GM21367 (cell line): ENCODE data around the gene SMIM20.

ENCODE experiments used
- ATAC-seq: cut with Tn5 transposase; IDR thresholded peaks from one replicate; pipeline ENCODE4 v1.9.1; 2021; ENCODE audit not compliant: unreplicated experiment

Gene SMIM20

GRCh38 chr4:25925486-25926201 lies 11.6 kb downstream of the SMIM20 start:
- ATAC-seq, result no peak

DNA sequence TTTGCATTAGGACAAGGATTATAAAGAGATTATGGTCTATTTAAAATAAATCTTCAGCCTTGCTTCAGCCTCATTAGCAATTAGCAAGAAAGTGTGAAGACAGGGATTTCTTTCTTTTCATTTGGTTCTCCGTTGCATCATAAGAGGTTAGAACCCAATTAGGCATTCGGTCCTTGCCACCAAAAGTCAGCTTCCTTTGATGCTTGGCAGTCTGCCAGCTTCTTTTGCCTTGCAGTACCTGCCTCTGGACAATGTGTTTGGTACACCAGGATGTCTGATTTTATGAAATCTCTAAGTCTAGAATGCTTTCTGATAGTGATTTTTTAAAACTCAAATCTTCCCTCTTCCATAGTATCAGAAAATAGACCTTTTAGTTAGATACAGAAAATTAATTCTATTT lies 12.4 kb downstream of the SMIM20 start:
- ATAC-seq, result no peak

DNA sequence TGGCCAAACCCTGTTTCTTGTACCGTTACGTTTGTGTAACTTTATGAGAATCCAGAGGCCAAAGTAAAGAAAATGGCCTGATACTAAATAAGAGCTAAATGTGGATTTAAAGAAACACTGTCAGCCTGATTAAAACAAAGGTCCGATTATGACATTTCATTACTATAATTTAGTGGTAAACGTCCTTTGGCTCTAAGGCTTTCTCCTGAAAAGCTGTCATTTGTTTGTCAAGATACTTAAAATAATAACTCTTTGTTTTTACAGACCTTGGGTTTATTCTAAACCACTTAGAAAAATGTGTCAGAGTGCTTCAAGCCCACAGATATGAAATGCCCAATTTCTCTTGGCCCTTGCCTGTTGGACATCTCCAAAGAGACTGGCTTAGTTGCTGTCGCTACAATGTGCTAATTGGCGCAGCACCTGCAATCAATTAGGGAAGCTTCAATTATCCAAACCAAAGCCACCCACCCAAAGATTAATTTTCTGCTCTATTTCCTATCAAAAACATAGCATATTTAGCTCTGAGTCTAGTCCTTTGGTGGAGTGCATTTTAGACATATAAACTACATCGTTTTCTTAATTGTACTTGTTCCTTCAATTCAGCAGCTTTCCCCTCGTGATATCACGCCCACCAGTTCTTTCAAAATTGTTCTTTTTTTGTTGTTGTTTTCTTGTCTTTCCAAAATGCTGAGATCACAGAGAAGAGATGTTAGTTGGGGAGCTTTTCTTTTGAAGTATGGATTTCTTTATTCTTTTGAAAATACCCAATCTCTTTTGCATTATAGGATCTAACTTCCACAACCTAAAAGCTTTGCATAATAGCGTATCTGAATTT lies 13.6 kb downstream of the SMIM20 start:
- no peak for ATAC-seq

GRCh38 chr4:25928379-25929297 lies 14.6 kb downstream of the SMIM20 start:
- ATAC-seq, result no peak

- no peak for ATAC-seq
Measured at GRCh38 chr4:25929298-25929686, 15.3 kb downstream of the SMIM20 start.

DNA sequence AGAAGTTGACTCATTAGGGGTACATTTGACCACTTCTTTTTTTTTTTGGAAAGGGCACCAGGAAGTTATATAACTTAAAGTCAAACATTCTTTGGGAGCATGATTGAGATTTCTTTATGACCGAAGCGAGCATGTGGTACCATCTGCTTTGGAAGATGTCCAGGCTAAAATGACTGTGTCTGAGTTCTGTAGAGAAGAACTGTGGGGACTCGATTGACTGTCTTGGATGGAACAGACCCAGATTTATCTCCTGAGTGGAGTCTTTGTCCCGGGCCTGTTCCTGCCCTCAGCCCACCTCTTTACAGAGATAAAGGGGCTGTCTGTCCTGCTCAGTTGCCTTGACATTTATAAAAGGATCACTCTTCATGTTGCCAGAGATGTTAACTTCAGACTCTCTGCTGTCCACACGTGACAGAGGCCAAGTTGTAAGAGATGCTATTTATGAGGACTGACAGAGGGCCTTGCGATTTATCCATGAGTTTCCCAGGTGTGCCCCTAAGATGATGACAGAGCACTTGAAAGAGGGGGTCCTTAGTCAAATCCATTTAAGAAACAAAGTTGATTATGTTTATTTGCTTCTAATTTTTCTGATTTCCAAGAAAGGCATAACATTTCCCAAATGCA lies 16.8 kb downstream of the SMIM20 start:
- no peak for ATAC-seq

DNA sequence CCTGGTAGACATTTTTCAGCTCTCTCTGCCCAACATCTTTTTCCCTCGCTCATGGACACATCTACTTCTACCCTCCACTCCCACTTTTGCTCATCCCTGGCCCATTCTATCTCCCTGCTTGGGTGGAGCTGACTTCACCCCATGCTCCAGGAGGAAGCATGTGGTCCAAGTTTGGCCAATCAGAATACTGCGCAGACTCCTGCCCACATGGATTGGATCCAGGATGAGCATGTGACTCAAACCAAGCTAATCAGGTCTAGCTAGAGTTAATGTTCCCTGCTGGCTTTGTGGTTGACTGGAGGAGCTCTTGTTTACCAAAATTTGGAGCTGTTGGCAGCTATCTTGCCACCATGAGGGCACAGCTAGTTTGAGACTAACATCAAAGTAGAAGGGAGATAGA lies 22.7 kb downstream of the SMIM20 start:
- ATAC-seq, result no peak

DNA sequence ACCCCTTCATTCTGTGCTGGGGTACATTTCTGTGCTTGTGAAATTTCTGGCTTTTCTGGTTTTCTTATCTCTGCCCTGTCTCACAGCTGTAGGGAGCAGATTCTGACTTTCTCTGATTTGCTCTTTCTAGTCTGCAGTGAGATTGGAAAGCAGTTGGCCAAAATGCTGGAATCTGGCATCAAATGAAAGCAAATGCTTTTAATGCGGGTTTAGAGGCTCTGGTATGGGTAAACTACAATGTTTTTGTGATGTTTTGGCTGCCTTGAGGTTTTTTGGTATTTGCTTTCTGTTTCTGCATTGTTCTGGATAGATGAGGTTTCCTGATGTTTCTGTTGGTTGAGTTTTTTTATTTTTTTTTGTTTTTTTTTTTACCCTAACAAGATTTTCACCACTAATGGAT lies 23.8 kb downstream of the SMIM20 start:
- peak; percentile 3 for ATAC-seq

DNA sequence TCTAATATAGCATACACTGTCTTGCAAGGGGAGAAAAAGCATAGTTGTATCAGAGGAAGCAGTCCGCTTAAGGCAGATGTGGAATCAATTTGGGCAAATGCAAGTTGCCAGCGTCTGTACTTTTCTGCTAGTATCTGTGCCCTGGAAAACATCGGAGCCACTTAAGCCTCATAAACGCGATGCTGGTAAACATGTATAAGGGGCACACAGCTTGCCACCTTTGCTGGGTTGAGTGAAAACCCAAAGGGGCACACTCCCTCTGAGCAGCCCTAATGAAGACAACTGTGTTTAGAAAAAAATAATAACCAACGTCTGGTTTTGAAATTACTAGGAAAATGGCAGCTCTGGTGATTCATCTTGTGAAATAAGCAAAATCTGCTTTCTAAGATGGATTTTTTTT lies 24.3 kb downstream of the SMIM20 start:
- peak; percentile 20 for ATAC-seq

GRCh38 chr4:25938787-25939186 lies 24.8 kb downstream of the SMIM20 start:
- peak; percentile 85 for ATAC-seq

DNA sequence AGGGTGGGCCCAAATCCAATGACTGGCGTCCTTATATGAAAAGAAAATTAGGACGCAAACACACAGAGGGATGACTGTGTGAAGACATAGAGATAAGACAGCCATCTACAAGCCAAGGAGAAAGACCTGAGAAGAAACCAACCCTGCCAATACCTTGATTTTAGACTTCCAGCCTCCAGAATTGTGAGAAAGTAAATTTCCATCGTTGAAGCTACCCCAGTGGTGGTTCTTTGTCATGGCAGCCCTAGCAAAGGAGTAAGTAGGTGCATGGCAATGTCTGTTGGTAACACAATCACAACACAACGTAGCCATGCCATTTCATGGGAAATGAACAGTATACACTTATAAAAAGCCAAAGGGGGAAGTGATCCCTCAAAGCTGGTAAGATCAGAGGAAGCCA lies 25.3 kb downstream of the SMIM20 start:
- no peak for ATAC-seq

DNA sequence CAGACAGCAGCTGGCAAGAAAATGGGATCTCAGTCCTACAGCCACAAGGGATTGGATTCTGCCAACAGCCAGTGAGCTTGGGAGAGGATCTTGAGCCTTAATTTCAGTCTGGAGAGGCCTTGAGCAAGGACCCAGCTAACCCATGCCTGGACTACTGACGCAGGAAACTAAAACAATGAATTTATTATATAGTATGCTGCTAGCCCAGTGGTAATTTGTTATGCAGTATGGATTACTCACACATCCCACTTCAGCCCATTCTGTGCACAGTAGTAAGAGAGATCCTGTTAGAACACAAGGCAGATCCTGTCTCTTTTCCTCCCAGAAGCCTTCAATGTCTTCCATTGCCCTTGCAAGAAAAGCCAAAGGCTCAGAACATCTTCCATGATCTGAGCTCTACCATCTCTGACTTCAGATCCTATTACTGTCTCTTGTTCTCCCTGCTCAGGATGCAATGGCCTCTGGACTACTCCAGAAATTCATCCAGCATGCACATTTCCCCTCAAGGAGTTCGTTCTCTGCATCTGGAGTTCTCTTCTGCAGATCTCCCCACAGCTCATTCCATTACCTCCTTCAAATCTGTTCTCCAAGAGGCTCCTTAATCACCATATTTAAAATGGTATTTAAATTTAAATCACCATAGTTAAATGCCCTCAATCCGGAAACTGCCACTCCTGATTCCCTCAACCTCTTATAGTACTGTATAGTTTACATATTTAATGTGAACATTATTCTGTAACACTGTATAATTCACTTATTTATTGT lies 27.6 kb downstream of the SMIM20 start:
- no peak for ATAC-seq

GRCh38 chr4:25943312-25943711 lies 29.3 kb downstream of the SMIM20 start:
- ATAC-seq, result no peak

- ATAC-seq, result no peak
Measured at GRCh38 chr4:25943805-25944204, 29.8 kb downstream of the SMIM20 start.

DNA sequence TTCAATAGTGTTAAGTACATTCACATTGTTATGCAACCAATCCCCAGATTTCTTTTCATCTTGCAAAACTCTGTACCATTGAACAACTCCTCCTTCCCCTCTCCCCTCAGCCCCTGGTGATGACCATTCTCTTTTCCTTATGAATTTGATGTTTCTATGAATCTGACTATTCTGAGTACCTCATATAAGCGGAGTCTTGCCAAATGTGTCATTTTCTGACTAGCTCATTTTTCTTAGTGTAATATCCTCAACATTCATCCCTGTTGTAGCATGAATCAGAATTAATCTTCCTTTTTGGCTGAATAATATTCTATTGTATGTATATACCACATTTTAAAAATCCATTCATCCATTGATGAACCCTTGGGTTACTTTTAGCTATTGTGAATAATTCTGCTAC lies 34.0 kb downstream of the SMIM20 start:
- ATAC-seq, result no peak

DNA sequence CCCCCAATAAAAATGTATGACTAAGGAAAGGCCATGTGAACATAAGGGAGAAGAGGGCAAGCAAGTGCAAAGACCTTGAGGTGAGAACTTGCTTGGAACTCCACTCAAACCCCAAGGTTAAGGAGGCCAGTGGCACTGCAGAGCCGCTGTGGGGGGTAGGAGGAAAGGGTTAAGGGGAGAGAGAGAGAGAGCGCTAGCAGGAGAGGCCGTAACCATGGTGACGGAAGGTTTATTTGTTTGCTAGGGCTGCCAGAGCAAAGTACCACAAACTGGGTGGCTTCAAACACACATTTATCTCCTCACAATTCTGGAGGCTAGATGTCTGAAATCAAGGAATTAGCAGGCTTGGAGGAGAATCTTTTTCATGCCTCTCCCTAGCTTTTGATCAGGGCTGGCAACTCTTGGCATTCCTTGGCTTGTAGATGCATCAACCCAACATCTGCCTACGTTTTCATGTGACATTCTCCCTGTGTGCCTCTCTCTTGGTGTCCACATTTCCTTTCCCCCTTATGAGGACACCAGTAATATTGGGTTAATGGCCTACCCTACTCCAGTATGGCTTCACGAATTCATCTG lies 35.2 kb downstream of the SMIM20 start:
- no peak for ATAC-seq

DNA sequence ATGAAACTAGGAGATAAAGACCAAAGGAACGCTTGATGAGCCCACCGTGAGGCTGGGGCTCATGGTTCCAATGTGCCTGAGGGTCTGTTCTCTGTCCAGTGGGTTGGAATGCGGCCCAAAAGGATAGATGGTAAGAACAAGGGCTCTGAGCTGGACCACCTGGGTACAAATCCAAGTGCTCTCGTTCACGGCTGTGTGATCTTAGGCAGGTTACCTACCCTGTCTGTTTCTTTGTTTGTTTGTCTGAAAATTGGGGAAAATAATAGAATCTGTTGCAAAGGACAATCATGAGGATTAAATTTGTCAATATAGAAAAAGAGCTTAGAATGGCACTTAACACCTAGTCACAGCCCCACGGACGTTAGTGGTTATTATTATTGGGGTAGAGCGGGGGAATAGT lies 36.0 kb downstream of the SMIM20 start:
- ATAC-seq, result no peak

DNA sequence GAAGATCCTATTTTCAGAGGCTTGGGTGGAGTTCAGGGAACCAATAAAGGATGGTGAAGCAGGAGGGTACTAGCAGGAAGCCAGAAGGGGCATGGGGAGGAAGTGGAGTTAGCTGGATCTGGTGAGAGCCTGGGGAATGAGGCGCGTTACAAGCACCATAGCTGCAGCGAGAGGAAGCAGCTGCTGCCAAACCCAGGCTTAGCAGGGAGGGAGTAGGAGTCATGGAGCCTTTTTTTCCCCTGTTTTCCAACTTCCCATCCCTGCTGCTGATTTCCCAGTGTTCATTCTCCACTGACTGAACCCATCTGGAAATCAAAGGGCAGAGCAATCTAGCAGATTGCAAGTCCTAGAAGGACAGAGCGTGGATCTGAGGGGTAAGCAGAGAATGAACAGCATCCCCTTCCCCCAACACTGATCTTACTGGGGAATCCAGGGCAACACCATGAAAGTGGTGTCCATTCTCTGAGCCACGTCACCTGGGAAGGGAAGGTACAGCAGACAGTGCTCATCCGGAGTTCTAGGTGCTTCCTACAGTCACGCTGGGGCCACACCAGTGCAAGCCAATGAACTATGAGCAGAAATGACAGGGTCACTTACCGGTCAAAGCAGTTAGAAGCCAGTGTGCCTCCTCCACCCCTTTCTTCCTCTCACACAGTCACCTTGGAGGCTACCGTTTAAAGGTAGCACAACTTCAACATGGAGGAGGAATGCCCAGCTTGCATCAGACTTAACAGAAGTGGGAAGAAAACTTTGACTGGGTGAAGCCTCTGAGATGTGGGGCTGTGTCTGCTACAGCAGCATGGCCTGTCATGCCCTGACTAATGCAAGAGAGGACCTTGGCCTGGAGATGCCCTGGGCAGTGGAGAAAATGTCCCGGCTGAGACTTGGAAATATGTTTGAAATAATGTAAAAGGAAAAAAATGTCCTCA lies 36.7 kb downstream of the SMIM20 start:
- no peak for ATAC-seq
